GM21619 (cell line): ENCODE measurements around the gene CTSA.
A peak's percentile ranks its signal among the peaks of the same experiment; 100 is the strongest.
"Not testable (repeated sequence)": the region's sequence is repeated elsewhere in the genome, so short reads cannot be mapped to it uniquely, and the experiment has no call there.

Experiments
- ATAC-seq: cut with Tn5 transposase; IDR thresholded peaks from one replicate; pipeline ENCODE4 v1.9.1; 2021; ENCODE audit not compliant: unreplicated experiment

The CTSA gene

DNA sequence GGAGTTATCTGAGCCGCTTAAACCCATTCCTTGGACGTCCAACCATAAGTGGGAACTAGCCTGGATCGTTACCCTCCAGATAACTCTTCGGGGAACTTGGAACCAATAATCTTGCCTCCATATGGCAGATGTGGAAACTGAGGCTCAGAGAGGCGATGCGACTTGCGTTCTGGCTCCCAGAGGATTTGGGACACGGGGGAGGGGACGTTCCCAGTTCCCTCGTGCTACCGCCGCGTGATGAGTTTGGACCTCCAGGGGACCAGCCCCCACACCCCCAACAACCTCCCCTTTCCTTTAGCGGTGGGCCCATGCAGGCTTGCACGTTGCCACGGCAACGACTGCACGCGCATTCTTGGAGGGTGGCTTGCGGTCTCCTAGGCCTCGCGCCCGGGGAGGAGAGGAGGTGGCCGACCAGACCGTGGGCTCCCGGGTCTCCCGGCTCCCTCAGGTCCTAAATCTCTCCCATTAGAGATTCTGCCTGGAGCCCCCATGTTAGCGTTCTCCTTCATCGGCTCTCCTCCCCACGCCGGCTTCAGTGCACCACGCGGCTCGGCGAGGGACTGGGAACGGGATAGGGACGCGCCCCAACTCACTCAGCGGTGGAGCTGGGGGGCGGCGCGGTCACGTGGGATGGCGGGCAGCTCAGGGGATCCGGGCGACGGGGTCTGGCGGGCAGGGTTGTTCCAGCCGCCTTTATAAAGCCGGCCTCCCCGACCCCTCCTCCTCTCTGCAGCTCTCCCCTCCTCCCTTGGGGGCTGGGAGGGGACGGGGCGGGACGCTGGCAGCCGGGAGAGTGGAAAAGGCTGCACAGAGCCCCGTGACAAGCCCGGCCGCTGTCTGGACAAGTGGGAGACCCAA is 20.6 kb downstream of the CTSA start, which contains the start of gene PLTP:
TSS of gene PLTP (minus strand) at position 670 of the 858 bp plus-strand sequence. CDS start 703 bp downstream, outside the sequence.
- ATAC-seq = no peak

DNA sequence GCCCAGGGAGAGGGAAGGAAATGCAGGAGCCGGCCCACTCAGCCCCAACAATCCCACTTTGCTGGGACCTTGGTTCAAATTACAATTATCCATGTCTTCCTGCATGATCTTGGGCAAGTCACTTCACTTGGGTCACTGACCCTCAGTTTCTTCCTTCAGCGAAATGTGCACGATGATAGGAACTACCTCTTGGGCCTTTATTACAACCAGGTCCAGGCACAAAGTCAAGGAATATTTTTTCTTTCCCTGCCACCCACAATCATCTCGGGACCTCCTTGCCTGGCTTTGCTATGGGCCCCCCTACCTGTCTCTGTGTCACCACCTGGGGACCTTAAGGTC is 21.2 kb downstream of the CTSA start:
- ATAC-seq = no peak

DNA sequence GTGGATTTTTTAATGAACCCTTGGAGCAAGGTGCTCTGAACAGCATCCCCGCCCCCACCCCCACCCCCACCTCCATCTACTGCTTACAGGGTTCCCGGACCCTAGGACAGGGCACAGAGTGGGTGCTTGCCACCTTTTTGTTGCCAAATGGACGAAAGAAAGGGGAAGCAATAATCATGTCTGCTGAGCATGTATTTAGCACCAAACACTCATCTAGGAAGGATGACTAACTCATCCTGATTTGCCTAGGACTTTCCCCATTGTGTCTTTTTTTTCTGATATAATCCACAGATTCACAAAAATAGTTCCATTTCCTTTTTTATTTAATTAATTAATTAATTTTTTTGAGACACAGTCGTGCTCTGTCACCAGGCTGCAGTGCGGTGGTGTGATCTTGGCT is 22.0 kb downstream of the CTSA start:
- ATAC-seq = no peak

DNA sequence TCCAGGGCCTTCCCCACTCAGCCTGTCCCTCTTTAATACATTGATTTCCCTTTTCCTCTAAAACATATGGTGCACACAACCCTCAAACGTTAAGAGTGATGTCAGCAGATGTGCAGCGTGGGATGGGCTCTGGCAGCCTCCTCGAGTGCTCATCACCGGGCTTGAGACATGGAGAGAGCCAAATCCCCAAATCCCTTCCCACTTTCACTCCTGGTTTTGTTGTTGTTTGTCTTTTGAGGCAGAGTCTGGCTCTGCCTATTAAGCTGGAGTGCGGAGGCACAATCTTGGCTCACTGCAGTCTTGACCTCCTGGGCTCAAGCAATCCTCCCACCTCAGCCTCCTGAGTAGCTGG is 26.6 kb downstream of the CTSA start:
- ATAC-seq = no peak

DNA sequence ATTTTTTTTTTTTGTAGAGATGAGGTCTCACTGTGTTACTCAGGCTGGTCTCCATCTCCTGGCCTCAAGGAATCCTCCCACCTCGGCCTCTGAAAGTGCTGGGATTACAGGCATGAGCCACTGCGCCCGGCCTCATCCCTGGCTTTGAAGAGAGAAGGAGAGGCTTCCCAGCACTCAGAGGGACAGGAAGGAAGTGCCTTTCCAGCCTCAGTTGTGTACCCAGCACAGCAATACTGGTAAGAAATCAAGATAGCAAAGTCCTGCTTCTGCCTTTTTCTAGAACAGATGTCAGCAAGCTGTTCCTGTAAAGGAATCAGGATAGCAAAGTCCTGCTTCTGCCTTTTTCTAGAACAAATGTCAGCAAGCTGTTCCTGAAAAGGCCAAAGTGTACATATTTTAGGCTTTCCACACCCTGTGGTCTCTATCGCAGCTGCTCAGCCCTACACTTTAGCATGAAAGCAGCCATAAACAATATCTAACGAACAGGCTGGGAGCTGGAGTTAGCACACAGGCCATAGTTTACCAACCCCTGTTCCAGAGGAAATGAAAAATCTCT is 27.1 kb downstream of the CTSA start:
- ATAC-seq = no peak

DNA sequence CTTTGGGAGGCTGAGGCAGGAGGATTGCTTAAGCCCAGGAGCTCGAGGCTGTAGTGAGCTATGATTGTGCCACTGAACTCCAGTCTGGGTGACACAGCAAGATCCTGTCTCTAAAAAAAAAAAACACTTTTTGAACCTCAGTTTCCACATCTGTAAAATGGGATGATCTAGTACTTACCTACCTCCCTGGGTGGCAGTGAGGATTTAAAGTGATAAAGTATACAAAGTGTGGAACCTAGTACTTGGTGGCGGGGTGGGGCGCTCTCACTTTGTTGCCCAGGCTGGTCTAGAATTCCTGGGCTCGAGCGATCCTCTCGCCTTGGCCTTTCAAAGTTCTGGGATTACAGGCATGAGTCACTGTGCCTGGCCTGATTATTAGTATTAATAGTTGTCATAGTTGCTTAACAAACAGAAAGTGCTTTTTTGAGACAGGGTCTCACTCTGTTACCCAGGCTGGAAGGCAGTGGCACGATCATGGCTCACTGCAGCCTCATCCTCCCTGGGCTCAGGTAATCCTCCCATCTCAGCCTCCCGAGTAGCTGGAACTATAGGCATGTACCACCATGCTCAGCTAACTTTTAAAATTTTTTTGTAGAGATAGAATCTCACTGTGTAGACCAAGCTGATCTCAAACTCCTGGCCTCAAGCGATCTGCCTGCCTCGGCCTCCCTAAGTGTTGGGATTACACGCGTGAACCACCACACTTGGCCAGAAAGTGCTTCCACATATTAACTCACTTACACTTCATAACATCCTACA is 27.8 kb downstream of the CTSA start:
- ATAC-seq = no peak

DNA sequence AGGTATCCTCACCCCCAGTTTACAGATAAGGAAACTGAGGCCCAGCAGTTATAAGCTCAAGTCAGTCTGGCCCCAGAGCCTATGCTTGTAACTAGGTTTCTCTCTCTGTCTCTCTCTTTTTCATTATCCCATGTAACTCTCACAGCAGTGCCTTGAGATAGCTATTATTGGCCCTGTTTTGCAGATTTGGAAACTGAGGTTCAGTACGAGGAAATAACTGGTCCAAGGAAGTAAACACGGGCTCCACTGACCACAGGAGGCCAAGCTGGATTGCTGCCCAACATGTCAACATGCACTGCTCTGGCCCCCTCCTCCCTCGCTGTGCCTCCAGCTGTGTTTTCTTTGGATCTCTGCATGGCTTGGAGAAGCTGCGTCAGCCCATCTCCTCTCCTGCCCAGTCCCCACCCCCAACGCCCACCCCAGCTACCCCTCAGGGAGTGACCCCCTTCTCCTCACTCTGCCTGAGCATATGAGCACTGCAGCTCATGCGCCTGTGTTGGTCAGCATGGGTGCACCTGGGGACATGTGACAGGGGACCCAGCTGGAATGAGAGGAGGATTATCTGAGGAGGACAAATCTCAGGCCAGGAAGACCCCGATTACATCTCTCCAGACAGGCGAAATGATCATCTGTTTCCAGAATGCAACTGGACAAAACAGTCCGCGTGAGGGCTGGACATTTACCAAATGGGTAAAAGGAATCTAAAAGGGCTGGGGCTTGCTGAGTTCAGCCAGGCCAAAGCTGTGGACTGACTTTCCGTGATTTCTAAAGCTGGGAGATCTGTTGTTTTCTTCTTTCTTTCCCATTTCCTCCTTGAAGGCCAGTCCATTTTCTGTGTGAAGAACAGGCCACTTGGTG is 28.6 kb downstream of the CTSA start:
- no peak for ATAC-seq

DNA sequence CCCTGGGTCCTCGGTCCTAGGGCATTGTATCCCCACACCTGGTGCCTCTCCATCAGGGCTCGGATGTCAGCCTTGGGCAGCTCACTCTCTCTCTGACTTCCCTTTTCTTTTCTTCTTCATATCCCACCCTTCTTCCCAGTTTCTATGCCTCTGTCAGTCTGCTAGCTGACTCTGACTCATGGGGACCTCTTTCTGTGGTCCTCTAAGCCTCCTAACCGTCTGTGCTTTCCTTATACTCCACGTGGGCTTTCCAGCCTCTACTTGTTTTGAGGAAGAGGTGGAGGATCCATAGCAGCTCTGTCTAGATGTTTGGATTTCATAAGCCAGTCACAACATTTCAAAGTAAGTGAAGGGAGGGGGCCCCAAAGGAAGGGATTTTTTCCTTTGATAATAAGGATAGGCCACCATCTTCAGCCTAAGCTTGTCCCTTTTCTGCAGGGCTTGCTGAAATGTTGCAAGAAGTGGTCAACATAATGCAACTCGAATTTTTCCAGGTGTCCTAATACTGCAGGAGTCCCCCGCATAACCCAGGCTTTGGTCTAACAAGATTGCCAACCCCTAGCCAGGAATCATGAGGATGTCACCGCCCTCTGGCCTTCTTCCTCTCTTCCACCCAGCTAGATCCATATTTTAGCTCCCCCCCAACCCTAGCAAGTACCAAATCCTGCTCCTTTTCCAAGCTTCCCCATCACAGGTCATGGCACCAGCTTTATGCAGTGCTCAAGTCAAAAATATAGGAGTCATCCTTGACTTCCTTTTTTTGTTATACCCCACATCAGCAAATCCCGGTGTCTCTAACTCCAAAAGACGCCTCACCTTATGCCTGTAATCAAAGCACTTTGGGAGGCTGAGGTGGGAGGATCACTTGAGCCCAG is 29.6 kb downstream of the CTSA start:
- no peak for ATAC-seq

DNA sequence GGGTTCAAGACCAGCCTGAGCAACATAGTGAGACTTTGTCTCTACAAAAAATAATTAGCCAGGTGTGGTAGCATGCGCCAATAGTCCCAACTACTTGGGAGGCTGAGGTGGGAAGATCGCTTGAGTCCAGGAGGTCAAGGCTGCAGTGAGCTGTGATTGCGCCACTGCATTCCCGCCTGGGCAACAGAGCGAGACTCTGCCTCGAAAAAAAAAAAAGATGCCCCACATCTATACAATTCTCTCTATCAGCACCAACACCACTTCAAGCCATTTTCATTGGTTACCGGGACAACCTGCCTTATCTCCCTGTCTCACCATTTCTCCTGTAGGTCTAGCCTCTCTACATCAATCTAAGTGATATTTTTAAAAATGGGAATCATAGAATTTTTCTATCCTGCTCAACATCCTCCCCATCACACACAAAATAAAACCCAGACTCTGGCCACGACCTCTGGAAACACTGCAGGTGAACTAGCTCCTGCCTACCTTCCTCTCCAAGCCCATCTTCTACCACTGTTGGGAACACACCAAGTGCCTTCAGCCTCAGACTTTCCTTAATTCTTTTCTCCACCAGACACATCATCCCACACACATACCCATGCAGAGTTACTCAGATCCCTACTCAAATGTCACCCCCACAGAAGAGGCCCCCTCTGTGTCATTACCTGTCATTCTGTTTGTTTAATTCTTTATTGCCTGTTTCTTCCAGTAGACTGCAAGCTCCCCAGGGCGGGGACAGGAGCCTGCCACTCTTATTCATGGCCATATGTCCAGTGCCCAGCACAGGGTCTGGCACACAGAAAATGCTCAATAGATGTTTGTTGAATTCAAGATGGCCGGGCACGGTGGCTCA is 30.4 kb downstream of the CTSA start:
- no peak for ATAC-seq

DNA sequence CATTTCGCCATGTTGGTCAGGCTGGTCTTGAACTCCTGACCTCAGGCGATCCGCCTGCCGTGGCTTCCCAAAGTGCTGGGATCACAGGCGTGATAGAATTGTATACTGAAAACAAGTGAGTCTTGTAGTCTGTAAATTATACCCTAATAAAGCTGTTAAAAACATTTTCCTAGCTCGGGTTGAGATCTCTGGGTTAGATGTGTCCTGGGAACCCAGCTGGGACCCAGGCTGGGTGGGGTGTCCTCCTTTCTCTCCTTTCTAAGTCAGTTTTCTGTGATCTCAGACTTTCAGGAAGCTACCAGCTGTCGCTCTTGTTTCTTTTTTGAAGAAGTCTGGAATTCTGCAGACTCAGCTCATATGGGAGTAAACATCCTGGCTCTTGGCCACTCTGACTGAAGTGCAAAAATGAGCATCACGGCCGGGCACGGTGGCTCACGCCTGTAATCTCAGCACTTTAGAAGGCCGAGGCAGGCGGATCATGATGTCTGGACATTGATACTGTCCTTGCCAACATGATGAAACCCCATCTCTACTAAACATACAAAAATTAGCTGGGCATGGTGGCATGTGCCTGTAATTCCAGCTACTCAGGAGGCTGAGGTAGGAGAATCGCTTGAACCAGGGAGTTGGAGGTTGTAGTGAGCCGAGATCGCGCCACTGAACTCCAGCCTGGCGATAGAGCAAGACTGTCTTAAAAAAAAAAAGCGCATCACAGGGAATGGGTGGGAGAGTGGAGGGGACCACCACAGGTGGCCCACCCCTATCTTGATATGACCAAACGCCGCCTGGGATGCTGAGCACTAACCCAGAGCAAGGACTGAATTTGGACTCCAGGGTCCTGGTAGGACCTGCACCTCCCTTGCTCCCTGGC is 33.5 kb downstream of the CTSA start:
- ATAC-seq = no peak

DNA sequence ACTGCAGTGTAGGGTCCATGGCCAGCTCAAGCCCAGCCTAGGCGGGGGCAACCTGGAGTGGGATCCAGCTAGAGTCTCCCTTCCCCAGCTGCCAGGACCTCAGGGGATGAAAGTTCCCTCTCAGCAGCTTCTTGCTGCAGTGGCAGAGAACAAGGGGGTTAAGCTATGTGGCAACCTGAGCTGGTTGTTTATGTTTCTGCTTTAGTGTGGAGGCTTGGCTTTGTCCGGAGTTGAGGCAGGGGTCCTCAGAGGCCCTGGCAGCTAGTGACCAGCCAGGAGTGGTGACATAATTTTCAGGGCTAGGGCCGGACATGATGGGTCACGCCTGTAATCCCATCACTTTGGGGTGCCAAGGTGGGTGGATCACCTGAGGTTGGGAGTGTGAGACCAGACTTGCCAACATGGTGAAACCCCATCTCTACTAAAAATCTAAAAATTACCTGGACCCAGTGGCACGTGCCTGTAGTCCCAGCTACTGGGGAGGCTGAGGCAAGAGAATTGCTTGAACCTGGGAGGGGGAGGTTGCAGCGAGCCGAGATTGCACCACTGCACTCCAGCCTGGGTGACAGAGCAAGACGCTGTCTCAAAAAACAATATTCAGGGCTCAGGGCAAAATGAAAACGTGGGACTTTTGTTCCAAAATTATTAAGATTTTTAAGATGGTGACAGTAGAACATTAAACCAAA is 34.8 kb downstream of the CTSA start:
- ATAC-seq = no peak

DNA sequence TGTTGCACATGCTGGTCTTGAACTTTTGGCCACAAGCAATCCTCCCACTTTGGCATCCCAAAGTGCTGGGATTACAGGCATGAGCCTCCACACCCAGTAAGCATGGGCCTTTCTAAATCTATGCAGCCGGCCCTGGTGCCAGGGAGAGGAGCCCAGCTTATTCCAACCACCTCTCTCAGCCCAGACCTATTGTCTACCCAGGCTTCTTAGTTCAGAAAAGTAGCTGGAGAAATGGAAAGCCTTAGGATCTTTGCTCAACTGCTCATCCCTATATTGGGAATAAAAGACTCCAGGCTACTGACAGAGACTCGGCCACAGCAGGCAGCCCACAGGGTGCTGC is 35.6 kb downstream of the CTSA start:
- no peak for ATAC-seq

DNA sequence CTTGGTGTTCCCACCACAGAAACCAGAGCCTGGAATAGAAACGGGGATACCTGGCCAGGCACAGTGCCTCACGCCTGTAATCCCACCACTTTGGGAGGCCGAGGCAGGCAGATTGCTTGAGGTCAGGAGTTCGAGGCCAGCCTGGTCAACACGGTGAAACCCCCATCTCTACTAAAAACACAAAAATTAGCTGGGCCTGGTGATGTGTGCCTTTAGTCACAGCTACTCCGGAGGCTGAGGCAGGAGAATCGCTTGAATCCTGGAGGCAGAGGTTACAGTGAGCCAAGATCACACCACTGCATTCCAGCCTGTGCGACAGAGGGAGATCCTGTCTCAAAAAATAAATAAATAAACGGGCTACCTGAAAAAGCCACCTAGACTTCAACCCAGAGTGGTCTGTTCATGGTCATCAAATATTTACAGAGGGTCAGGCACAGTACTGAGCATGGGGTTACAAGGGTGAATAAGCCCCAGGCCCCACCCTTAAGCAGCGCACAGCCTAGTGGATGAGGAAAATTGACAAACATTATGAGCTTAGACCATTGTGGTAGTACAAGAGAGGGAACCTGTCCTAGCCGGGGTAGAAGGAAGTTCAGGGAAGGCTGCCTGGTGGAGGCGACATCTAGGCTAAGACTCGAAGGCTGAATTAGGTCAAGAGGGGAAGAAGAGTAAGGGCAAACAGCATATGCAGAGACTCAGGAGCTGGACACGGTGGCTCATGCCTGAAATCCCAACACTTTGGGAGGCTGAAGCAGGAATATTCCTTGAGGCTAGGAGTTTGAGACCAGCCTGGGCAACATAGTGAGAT is 36.1 kb downstream of the CTSA start:
- no peak for ATAC-seq

DNA sequence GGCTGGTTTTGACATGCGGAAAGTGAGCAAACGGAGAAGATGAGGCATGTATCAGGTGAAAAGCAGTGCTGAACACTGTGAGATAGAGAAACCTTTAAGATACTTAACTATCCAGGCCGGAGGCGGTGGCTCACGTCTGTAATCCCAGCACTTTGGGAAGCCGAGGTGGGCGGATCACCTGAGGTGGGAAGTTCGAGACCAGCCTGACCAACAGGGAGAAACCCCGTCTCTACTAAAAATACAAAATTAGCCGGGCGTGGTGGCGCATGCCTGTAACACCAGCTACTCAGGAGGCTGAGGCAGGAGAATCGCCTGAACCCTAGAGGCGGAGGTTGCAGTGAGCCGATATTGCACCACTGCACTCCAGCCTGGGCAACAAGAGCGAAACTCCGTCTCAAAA is 40.5 kb downstream of the CTSA start:
- not testable (repeated sequence) for ATAC-seq

DNA sequence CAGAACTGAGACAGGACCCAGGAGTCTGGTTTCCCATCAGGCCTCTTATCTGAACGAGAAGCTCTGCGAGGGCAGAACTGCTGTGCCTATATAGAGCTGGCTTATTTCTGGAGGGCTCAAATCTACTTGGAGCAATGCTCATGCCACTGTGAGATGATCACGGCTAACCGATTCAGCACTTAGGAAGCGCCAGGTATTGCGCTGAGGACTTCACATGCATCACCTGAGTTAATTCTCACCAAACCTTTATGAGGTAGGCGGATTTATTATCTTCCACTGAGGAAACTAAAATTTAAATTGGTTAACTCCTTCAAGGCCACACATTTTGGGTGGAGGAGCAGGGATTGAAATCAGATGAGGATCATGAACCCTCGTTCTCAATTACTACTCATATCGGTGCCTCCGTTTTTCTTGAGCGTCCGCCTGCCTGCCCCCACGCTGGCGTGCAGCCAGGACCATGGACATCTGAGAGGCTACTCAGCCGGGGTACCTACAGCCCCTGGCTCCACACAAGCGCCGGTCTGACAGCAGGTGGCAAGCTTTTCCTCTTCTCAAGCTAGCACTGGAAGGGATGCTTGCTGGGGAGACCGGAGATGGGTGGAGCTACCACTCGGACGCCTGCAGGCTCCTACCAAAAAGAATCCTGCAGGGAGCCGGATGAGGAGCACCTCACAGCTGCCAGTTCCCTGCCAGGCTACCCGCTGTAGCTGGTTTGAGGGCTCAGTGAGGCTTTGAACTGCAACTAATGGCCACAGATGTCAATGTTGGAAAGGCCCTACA is 42.3 kb downstream of the CTSA start:
- peak; percentile 35 for ATAC-seq

DNA sequence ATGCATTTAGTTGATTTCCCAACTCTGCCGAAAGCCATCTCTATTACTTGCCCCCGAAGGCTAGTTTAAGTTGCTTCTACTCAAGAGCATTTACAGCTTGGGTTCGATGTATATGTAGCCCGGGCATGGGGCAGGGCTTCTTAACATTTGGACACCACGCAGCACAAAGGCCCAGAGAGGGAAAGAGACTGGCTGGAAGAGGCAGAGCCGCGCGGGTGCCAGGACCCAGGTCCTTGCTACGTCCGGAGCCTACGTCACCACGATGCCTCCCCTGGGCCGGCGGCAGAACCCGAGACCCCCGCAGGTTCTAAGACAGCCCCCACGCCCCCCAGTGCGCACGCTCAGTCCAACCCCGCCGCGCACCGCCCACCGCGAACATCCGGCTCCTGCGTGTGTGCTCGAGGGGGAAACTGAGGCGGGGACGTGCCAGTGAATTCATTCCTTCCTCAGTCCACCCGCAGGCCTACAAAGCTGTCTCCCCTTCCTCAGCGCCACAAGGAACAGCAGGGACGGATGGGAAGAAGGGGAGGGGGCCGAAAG is 43.0 kb downstream of the CTSA start:
- peak; percentile 18 for ATAC-seq
